Measurements from ENCODE around the gene TXN. TPM values are rescaled to one million over a fixed set of nuclear protein-coding genes. Genes with fewer than 3 reads are reported as not detected.

Gene TXN
- total RNA-seq, 1 donor from 2014 or later: 178 TPM

GRCh38 chr9:110290001-110290400, 33.7 kb upstream of the TXN start:
- intact Hi-C loops (cut with DNase I): no loop called here
- ATAC-seq: no peak
- no peak overlapping the region for H3K27ac ChIP-seq
- no peaks in the 10 kb centered on the region for H3K9me3 ChIP-seq
- H3K4me3 ChIP-seq: no peak overlapping the region
- H3K36me3 ChIP-seq: no peaks in the 10 kb centered on the region
- no peaks in the 10 kb centered on the region for H3K27me3 ChIP-seq
- no peak for DNase-seq
- TF ChIP-seq CTCF (IDR thresholded peaks at IDR 0.05): no peak
- no peaks in the 10 kb centered on the region for H3K4me1 ChIP-seq

- Histone ChIP-seq H3K4me1 (no peaks in the 10 kb centered on the region), H3K27me3 (no peaks in the 10 kb centered on the region), H3K9me3 (no peaks in the 10 kb centered on the region), H3K27ac (no peak overlapping the region), H3K36me3 (no peaks in the 10 kb centered on the region), H3K4me3 (no peak overlapping the region)
- no peak for DNase-seq
- ATAC-seq: no peak
- intact Hi-C loops (cut with DNase I): no loop called here
- TF ChIP-seq CTCF (IDR thresholded peaks at IDR 0.05): no peak
These were observed 32.2 kb upstream of the TXN start for GRCh38 chr9:110288503-110288902.

- TF ChIP-seq CTCF (IDR thresholded peaks at IDR 0.05): no peak
- Histone ChIP-seq H3K4me1 (no peaks in the 10 kb centered on the region), H3K27me3 (no peaks in the 10 kb centered on the region), H3K9me3 (no peaks in the 10 kb centered on the region), H3K27ac (no peak overlapping the region), H3K36me3 (no peaks in the 10 kb centered on the region), H3K4me3 (no peak overlapping the region)
- DNase-seq (no peak), ATAC-seq (no peak)
- intact Hi-C loops (cut with DNase I): no loop called here
These were observed 31.0 kb upstream of the TXN start for GRCh38 chr9:110287289-110287680.

- no peak overlapping the region for H3K4me3 ChIP-seq
These were observed 28.0 kb upstream of the TXN start for GRCh38 chr9:110284211-110284844.

GRCh38 chr9:110283751-110284150, 27.4 kb upstream of the TXN start:
- H3K9me3 ChIP-seq: no peaks in the 10 kb centered on the region

More at GRCh38 chr9:110284211-110284844, 28.0 kb upstream of the TXN start:
- intact Hi-C loops (cut with DNase I): no loop called here
- Histone ChIP-seq H3K36me3 (no peaks in the 10 kb centered on the region), H3K27ac (no peak overlapping the region), H3K27me3 (no peaks in the 10 kb centered on the region), H3K9me3 (no peaks in the 10 kb centered on the region), H3K4me1 (no peaks in the 10 kb centered on the region)
- DNase-seq (no peak), ATAC-seq (no peak)
- no peak for TF ChIP-seq CTCF (IDR thresholded peaks at IDR 0.05)

More at GRCh38 chr9:110283751-110284150, 27.4 kb upstream of the TXN start:
- H3K27ac ChIP-seq: no peak overlapping the region
- intact Hi-C loops (cut with DNase I): no loop called here
- no peaks in the 10 kb centered on the region for H3K27me3 ChIP-seq
- DNase-seq: no peak
- no peaks in the 10 kb centered on the region for H3K36me3 ChIP-seq
- no peak for ATAC-seq
- no peak for TF ChIP-seq CTCF (IDR thresholded peaks at IDR 0.05)
- no peak overlapping the region for H3K4me3 ChIP-seq
- no peaks in the 10 kb centered on the region for H3K4me1 ChIP-seq
